Ishikawa (cell line): ENCODE results near the gene ZNF853.

Experiments
- CEBPB ChIP-seq: IDR thresholded peaks from 2 replicates; pipeline ENCODE4 v1.6.1; 2012
- CREB1 ChIP-seq: IDR thresholded peaks from 2 replicates; pipeline ENCODE4 v1.6.1; 2012; ENCODE audit warnings: low read depth
- EGR1 ChIP-seq: IDR thresholded peaks from 2 replicates; pipeline ENCODE4 v1.6.1; 2012
- EP300 ChIP-seq: IDR thresholded peaks from 2 replicates; pipeline ENCODE4 v1.6.1; 2012; ENCODE audit warnings: borderline replicate concordance
- FOXM1 ChIP-seq: IDR thresholded peaks from 2 replicates; pipeline ENCODE4 v1.6.1; 2012; ENCODE audit warnings: low read depth, borderline replicate concordance
- NFIC ChIP-seq: IDR thresholded peaks from 2 replicates; pipeline ENCODE4 v1.6.1; 2012
- RAD21 ChIP-seq: IDR thresholded peaks from 2 replicates; pipeline ENCODE4 v1.6.1; 2012; ENCODE audit warnings: low read depth
- TAF1 ChIP-seq: IDR thresholded peaks from 2 replicates; pipeline ENCODE4 v1.6.1; 2012; ENCODE audit warnings: low read depth, mild to moderate bottlenecking
- YY1 ChIP-seq: IDR thresholded peaks from 2 replicates; pipeline ENCODE4 v1.6.1; 2012; ENCODE audit warnings: low read depth
- TF ChIP-seq, protein P1 (sequence below): IDR thresholded peaks from 2 replicates; pipeline ENCODE4 v1.6.1; 2012
- TF ChIP-seq, protein P2 (sequence below): IDR thresholded peaks from 2 replicates; pipeline ENCODE4 v1.6.1; 2012
- TF ChIP-seq, protein P3 (sequence below): IDR thresholded peaks from 2 replicates; pipeline ENCODE4 v1.6.1; 2012; ENCODE audit warnings: low read depth, mild to moderate bottlenecking

DNA sequence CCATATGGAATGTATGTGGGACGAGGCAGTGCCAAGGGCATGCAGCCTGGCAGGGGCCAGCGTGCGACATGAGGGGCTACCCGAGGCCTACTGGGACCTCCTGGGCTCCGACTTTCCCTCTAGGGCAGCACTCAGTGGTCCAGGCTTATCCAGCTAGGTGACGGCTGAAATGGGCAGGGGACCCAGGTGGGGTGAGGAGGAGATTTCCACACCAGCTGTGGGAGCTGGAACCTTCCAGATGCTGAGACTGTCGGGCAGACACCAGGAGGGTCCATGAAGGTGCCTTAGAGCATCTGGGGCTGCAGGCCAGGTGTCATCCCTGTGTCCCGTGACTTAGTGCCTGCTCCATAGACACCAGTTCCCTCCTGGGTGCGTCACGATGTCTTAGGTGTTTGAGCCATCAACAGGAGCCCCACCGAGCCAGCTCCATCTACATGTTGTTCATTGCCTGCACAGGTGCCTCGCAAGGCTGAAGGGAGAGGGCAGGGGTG is 35.2 kb downstream of the ZNF853 start:
- TF ChIP-seq YY1 (no peak), CREB1 (no peak), TAF1 (no peak), EP300 (no peak), FOXM1 (no peak), RAD21 (no peak), CEBPB (no peak), NFIC (no peak), EGR1 (no peak)
- TF ChIP-seq, protein P1, sequence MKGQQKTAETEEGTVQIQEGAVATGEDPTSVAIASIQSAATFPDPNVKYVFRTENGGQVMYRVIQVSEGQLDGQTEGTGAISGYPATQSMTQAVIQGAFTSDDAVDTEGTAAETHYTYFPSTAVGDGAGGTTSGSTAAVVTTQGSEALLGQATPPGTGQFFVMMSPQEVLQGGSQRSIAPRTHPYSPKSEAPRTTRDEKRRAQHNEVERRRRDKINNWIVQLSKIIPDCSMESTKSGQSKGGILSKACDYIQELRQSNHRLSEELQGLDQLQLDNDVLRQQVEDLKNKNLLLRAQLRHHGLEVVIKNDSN: no peak
- TF ChIP-seq, protein P2, sequence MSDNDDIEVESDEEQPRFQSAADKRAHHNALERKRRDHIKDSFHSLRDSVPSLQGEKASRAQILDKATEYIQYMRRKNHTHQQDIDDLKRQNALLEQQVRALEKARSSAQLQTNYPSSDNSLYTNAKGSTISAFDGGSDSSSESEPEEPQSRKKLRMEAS: no peak
- TF ChIP-seq, protein P3, sequence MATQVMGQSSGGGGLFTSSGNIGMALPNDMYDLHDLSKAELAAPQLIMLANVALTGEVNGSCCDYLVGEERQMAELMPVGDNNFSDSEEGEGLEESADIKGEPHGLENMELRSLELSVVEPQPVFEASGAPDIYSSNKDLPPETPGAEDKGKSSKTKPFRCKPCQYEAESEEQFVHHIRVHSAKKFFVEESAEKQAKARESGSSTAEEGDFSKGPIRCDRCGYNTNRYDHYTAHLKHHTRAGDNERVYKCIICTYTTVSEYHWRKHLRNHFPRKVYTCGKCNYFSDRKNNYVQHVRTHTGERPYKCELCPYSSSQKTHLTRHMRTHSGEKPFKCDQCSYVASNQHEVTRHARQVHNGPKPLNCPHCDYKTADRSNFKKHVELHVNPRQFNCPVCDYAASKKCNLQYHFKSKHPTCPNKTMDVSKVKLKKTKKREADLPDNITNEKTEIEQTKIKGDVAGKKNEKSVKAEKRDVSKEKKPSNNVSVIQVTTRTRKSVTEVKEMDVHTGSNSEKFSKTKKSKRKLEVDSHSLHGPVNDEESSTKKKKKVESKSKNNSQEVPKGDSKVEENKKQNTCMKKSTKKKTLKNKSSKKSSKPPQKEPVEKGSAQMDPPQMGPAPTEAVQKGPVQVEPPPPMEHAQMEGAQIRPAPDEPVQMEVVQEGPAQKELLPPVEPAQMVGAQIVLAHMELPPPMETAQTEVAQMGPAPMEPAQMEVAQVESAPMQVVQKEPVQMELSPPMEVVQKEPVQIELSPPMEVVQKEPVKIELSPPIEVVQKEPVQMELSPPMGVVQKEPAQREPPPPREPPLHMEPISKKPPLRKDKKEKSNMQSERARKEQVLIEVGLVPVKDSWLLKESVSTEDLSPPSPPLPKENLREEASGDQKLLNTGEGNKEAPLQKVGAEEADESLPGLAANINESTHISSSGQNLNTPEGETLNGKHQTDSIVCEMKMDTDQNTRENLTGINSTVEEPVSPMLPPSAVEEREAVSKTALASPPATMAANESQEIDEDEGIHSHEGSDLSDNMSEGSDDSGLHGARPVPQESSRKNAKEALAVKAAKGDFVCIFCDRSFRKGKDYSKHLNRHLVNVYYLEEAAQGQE: no peak
